Left renal pelvis (tissue), 4 donors: ENCODE results near the gene PSD4. TPM values are rescaled to one million over a fixed set of nuclear protein-coding genes. Genes with fewer than 3 reads are reported as not detected.

Source experiments
- DNase-seq, 4 donors: peaks; one replicate each; pipeline ENCODE4 v3.0.0-alpha.2; 2013; ENCODE audit warnings: low read depth in 4 of 4, low spot score in 3 of 4
- polyA plus RNA-seq, 4 donors: library from polyadenylated mRNA; unstranded; fragments of 120-200 nt; gene quantifications; one replicate each; pipeline ENCODE4 v1.2.1, GENCODE V29; 2013; ENCODE audit not compliant: insufficient read length in 4 of 4

PSD4 gene
- polyA plus RNA-seq, 4 donors: 1.9 to 15.9 (median 9.3) TPM

DNA sequence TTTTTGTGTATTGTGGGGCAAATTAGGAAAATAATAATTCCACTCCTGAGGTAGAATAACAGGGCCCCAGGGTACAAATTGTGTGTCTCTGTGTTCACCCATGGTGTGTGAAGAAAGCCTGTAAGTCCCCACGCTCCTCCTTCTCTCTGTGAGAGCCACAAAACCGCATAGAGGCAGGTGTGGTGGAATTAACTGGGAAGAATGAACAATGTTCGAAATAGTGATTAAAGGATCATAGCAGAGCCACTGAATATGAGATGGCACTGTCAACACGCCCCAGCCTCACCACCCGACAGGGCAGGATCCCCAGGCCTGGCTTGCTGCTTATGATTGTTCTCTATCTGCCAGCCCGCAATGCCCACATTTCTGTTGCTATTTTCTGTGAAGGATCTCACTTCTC lies 32.3 kb upstream of the PSD4 start:
- no peak for DNase-seq

- DNase-seq: no peak
Observed at GRCh38 chr2:113142290-113142689, 31.5 kb upstream of the PSD4 start.

DNA sequence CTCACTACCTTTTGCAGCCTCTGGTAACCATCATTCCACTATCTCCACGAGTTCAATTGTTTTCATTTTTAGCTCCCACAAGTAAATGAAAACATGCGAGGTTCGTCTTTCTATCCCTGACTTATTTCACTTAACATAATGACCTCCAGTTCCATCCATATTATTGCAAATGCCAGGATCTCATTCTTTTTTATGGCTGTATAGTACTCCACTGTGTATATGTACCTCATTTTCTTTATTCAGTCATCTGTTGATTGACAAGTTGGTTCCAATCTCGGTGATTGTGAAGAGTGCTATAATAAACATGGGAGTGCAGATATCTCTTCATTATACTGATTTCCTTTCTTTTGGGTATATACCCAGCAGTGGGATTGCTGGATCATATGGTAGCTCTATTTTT lies 29.5 kb upstream of the PSD4 start:
- no peak for DNase-seq

DNA sequence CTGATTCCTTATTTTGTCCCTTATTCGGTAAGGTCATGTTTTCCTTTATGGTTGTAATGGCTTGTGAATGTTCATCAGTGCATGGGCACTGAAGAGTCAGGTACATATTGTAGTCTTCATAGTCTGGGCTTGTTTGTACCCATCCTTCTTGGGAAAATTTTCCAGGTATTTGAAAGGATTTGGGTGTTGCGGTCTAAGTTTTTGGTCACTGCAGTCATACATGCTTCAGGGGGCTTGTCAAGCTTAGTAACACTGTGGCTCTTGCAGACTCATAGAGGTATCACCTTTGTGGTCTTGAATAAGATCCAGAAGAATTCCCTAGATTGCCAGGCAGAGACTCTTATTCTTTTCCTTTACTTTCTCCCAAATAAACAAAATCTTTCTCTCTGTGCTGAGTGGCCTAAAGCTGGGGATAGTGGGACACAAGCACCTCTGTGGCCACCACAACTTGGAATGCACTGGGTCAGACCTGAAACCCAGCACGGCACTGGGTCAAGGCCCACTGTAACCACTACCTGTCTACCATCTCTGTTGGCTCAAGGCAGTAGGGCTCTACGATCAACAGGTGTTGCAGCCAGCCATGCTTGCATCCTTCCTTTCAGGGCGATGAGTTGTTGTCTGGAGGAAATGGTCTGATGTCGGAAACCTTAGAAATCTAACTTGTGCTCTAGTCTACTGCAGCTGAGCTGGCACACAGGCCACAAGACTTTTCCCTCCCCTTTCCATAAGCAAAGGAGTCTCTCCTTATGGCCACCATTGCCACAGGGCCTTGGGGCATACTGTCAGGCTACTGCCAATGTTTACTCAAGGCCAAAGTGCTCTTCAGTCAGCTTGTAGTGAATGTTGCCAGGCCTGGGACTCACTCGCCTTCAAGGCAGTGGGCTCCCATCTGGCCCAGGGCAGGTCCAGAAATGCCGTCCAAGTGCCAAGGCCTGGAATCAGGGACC lies 24.9 kb upstream of the PSD4 start:
- no peak for DNase-seq

GRCh38 chr2:113149553-113150257 lies 24.1 kb upstream of the PSD4 start:
- no peak for DNase-seq

- no peak for DNase-seq
Observed at GRCh38 chr2:113150258-113150601, 23.5 kb upstream of the PSD4 start.

DNA sequence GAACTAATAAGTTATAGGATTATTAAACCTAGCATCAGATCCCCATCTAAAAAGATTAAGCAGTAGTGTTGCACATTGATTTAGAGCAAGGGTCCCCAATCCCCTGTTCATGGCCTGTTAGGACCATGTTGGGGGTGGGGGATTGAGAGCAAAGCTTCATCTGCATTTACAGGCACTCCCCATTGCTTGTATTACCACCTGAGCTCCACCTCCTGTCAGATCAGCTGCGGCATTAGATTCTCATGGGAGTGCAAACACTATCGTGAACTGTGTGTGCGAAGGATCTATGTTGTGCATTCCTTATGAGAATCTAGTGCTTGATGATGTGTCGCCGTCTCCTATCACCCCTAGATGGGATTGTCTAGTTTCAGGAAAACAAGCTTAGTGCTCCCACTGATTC lies 18.4 kb upstream of the PSD4 start:
- DNase-seq: no peak

GRCh38 chr2:113156278-113157117 lies 17.3 kb upstream of the PSD4 start:
- no peak for DNase-seq

GRCh38 chr2:113157118-113157896 lies 16.5 kb upstream of the PSD4 start:
- DNase-seq: no peak

DNA sequence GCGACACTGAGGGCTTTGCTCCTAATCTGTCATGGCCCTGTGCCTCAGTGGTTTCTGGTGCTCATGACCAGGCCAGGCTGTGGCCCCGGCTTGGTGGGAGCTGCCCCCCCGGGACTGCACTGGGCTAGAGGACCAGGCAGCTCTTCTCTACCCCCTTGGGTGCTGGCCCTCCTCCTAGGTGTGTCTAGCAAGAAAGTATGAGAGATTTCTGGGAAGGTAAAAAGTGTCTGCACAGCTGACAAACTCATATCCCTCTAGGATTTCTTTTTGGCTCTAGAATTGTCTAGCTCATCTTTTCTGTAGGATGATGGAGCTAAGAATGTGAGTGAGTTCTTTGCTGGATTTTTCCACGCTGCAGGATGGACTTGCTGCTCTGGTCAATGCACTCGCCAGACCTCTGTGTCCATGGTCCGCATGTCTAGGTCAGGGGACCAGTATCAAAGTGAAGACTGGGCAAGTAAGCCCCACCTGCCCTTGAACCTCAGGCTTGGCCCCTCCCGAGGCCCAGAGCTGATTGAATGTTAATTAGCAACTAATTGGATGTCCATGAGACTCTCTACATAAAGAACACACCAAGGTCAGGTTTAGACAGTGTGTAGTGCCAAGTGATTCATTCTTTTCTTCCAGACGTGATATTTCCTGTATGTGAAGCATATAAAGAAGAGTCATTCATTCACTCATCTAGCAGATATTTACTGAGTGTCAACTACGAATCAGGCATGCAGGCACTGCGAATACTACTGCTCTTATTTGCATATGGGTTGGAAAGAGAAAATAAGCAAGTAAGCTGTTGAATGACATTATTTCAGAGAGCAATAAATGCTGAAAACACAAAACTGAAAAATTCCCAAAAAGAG lies 15.6 kb upstream of the PSD4 start:
- no peak for DNase-seq

GRCh38 chr2:113158884-113159553 lies 14.8 kb upstream of the PSD4 start:
- no peak for DNase-seq

DNA sequence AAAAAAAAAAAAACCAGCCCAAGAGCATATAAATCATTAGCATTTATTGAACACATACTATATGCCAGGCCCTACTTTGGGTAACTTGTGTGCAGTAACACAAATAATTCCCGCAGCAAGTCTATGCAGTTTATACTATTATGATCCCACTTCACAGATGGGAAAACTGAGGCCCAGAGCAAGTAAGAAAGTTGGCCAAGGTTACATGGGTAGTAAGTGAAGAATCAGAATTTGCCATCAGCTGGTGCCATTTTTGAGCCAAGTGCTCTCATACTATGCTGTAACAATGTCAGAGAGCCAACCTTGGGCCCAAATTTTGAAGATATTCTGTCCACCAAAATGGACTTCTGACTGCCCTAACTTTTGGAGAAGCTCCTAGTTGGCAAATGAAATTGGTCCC lies 13.5 kb upstream of the PSD4 start:
- no peak for DNase-seq

DNA sequence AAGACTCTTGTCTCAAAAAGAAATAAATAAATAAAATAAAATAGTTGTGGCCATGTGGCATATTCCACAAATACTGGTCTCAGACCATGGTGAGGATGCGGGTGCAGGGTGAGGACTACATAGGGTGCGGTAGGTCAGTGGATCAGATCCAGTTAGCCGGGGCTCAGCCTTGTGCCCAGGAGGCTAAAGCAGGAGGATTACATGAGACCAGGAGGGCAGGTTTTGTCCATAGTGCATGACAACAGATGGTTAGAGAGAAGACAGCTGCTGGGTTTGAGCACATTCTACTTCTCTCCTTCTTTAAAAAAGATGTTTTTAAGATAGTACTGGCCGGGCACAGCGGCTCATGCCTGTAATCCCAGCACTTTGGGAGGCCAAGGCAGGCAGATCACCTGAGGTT lies 12.8 kb upstream of the PSD4 start:
- no peak for DNase-seq

DNA sequence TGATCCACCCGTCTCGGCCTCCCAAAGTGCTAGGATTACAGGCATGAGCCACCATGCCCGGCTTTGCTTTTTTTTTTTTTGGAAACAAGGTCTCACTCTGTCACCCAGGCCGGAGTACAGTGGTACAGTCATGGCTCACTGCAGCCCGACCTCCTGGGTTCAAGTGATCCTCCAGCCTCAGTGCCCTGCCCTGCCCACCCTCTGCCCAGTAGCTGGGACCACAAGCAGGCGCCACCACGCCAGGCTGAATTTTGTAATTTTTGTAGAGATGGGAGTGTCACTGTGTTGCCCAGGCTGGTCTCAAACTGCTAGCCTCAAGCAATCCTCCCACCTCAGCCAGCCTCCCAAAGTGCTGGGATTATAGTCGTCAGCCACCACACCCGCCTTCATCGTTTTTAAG lies 11.6 kb upstream of the PSD4 start:
- DNase-seq: no peak

GRCh38 chr2:113162869-113163268 lies 10.9 kb upstream of the PSD4 start:
- DNase-seq: no peak

- DNase-seq: no peak
Observed at GRCh38 chr2:113164215-113164929, 9.4 kb upstream of the PSD4 start.

DNA sequence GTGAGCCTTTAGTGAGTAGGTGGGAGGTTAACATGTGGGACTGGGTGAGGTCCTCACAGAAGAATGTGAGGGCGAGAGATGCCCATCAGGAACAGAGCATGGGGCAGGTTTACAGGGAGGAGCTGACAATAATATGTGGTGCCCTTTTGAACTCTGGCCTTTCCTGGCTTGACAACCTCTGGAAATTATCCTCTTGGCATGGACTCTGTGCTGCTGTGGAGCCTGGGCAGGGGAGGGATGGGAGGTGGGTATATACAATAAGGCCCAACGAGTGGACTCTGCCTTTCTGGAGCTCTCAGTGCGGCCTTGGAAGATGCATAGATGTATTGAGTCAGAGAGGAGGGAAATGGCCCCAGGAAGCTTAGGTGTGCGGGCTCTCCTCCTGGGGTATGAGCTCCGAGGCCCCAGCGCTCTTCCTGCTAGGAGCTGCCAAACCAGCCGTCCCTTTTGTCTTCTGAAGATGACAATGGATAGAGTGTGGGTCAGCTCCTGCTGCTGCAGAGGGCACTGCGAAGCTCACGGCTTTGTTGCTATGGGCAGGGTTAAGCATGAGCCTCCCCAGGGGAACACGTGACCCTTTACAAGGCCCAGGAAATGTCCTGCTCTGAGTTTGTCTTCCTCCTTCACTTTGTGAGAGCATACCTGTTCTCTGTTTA lies 8.7 kb upstream of the PSD4 start:
- no peak for DNase-seq

- no peak for DNase-seq
Observed at GRCh38 chr2:113166187-113166645, 7.6 kb upstream of the PSD4 start.
